NCI-H510A (cell line): ENCODE data around the gene OLA1.
A peak's percentile ranks its signal among the peaks of the same experiment; 100 is the strongest.

Experiments used
- DNase-seq: peaks from one replicate; lab custom pipeline; 2025; lab: John Stamatoyannopoulos, UW

The OLA1 gene

GRCh38 chr2:174063492-174064092 lies 184.7 kb downstream of the OLA1 start:
- no peak for DNase-seq

- DNase-seq = no peak
Measured at GRCh38 chr2:174062934-174063333, 185.4 kb downstream of the OLA1 start.

GRCh38 chr2:174059884-174060244 lies 188.5 kb downstream of the OLA1 start:
- no peak for DNase-seq

GRCh38 chr2:174059178-174059883 lies 189.0 kb downstream of the OLA1 start:
- no peak for DNase-seq

- DNase-seq = no peak
Measured at GRCh38 chr2:174058456-174058855, 189.9 kb downstream of the OLA1 start.

- DNase-seq = no peak
Measured at GRCh38 chr2:174058026-174058425, 190.3 kb downstream of the OLA1 start.

GRCh38 chr2:174054926-174055325 lies 193.4 kb downstream of the OLA1 start:
- no peak for DNase-seq

- no peak for DNase-seq
Measured at GRCh38 chr2:174053355-174054151, 194.8 kb downstream of the OLA1 start.

- no peak for DNase-seq
Measured at GRCh38 chr2:174052584-174052976, 195.8 kb downstream of the OLA1 start.

GRCh38 chr2:174051741-174052583 lies 196.4 kb downstream of the OLA1 start:
- DNase-seq = no peak

- no peak for DNase-seq
Measured at GRCh38 chr2:174051068-174051467, 197.3 kb downstream of the OLA1 start.

- no peak for DNase-seq
Measured at GRCh38 chr2:174049895-174050294, 198.4 kb downstream of the OLA1 start.

GRCh38 chr2:174048243-174048642 lies 200.1 kb downstream of the OLA1 start:
- no peak for DNase-seq

GRCh38 chr2:174047746-174048145 lies 200.6 kb downstream of the OLA1 start:
- no peak for DNase-seq

GRCh38 chr2:174046172-174046571 lies 202.2 kb downstream of the OLA1 start:
- no peak for DNase-seq

GRCh38 chr2:174044556-174044955 lies 203.8 kb downstream of the OLA1 start:
- DNase-seq = no peak

- DNase-seq = no peak
Measured at GRCh38 chr2:174040417-174040701, 208.0 kb downstream of the OLA1 start.

- DNase-seq = peak; percentile 91
Measured at GRCh38 chr2:174039551-174040416, 208.5 kb downstream of the OLA1 start.

- DNase-seq = no peak
Measured at GRCh38 chr2:174038462-174038861, 209.9 kb downstream of the OLA1 start.

- no peak for DNase-seq
Measured at GRCh38 chr2:174036825-174037224, 211.5 kb downstream of the OLA1 start.

- no peak for DNase-seq
Measured at GRCh38 chr2:174035981-174036742, 212.2 kb downstream of the OLA1 start.
